GM19467 (cell line): ENCODE data around the gene AIFM3.
"Not testable (repeated sequence)": the region's sequence is repeated elsewhere in the genome, so short reads cannot be mapped to it uniquely, and the experiment has no call there.

Experiments used
- ATAC-seq: cut with Tn5 transposase; IDR thresholded peaks from one replicate; pipeline ENCODE4 v1.9.1; 2021; ENCODE audit warnings: mild to moderate bottlenecking, moderate library complexity; ENCODE audit not compliant: unreplicated experiment

AIFM3 gene

DNA sequence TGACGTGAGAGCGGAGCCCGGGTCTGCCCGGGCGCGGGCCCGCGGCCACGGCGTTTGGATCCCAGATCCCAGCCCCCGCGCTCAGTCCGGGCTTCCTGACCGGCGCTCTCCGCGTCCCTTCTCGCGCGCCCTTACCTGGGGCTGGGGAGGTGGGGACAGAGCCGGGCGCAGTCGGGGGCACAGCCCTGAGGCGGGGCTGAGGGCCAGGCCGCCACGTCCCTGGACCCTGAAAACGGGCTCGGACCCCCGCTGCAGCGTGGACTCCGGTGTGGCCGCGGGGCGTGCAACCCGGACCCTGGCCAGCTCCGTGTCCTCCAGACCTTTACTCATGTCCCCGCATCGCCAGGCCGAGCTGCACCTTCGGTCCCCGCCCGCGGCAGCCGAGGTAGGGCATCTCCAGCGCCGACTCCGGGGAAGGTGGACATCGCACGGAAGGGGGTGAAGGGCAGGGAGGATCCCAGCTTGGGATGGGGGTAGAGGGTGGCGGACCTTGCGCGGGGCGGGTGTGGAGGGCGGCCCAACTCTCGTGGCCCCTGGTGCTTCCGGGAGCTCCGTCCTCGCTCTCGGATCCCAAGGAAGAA lies 9.9 kb upstream of the AIFM3 start:
- no peak for ATAC-seq

- no peak for ATAC-seq
These were observed 9.2 kb upstream of the AIFM3 start for GRCh38 chr22:20957683-20958431.

GRCh38 chr22:20959578-20960461 lies 7.2 kb upstream of the AIFM3 start:
- ATAC-seq: no peak

DNA sequence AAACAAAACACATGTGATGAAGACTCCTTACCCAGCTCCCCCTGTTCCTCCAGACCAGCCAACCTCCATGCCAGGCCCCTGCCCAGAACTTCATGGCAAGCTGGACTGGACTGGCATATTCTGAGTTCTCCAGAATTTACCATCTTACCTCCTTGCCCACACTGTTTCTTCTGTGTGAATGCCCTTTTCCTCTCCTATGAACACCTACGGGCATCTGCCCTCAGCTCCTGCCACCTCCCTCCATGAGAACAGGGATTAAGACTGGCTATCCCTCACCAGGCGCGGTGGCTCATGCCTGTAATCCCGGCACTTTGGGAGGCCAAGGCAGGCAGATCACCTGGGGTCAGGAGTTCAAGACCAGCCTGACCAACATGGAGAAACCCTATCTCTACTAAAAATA lies 6.4 kb upstream of the AIFM3 start:
- no peak for ATAC-seq

DNA sequence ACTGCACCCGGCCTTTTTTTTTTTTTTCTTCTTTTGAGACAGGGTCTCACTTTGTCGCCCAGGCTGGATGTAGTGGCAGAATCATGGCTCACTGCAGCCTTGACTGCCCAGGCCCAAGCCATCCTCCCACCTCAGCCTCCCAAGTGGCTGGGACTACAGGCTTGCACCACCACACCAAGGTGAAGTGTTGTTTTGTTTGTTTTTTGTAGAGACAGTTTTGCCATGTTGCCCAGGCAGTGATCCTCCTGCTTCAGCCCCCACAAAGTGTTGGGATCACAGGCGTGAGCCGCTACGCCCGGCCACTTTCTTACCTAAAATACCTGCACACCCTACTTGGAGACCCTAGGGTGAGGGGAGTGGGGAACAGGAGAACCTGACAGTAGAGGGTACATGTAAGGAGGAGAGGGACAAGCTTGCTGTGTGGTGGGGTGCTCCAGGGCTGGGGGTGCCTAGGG lies 4.5 kb upstream of the AIFM3 start:
- ATAC-seq: no peak

GRCh38 chr22:20963201-20964052 lies 3.6 kb upstream of the AIFM3 start:
- ATAC-seq: no peak

DNA sequence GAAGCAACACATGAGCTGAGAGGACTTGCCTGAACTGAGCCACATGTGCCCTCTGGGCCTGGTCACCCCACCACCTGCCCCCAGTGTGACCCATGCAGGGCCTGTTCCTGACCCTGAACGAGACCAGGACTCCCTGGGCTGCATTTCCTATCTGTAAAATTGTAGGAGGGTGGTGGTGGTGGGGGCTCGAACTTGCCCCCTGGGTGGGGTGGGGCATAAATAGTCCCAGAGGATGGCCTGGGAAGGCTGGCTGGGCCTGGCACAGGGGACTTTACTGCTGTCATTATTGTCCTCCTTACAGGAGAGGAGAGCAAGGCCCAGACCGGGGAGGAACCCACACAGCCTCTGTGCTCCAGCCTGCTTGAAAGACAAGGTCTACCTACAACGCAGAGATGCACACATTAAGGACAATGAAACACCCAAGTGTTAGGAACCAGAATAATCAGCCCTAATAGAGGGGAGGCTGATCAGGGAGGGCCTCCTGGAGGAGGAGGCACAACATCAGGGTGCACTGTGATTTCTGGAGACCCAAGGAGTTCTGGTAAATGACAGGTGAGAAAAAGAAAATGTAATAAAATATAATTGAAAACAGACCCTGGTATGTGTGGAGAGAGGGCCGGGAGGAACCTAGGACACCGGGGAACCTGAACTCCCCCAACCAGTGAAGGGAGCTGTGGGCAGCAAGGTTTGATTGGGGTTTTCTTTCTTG lies 2.8 kb upstream of the AIFM3 start:
- no peak for ATAC-seq

- ATAC-seq: no peak
These were observed 2.3 kb upstream of the AIFM3 start for GRCh38 chr22:20964799-20965103.

GRCh38 chr22:20965104-20965887 lies 1.8 kb upstream of the AIFM3 start:
- ATAC-seq: no peak

DNA sequence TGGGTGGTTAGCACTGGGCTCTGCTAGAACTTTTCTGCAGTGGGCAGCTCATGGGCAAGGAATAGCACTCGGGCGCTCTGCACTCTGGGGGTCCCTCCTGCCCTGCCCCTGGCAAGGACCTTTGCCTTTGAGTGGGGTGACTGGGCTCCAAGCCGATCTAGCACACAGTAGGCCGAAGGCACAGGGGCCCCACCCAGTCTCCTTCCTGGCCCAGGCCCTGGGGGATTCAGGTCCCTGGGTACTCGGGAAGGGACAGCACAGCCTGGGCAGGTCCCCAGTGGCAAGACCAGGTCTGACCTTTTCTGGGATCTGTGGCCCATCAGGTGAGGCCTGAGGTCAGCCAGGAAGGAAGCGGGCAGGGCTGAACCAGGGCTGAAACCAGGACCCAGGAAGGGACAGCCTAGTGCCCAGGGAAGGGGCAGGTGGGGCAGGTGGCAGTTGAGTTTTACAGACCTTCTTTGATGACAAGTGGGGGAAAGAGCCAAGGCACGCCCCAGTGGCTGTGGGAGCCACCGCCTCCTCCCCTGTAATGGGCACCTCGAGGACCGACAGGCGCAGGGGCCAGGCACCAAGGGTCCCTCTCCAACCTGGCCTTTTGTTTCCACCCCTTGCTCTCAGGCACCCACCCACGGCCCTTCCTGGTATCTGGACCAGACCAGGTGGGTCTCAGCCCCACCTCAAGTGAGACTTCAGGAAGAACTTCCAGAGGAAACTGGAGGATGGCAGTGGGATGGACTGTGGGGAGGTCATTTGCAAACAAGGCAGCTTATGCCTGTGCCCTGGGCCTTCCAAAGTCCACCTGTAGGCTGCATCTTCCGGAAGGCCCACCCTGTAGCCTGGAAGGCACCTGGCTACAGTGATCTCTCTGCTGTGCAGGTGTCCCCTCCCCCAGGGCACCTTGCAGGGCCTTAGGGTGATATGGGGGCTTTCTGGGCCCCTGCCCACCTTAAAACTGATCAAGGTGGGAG lies 883 bp upstream of the AIFM3 start:
- no peak for ATAC-seq

GRCh38 chr22:20967697-20968211 lies 699 bp downstream of the AIFM3 start:
- no peak for ATAC-seq

DNA sequence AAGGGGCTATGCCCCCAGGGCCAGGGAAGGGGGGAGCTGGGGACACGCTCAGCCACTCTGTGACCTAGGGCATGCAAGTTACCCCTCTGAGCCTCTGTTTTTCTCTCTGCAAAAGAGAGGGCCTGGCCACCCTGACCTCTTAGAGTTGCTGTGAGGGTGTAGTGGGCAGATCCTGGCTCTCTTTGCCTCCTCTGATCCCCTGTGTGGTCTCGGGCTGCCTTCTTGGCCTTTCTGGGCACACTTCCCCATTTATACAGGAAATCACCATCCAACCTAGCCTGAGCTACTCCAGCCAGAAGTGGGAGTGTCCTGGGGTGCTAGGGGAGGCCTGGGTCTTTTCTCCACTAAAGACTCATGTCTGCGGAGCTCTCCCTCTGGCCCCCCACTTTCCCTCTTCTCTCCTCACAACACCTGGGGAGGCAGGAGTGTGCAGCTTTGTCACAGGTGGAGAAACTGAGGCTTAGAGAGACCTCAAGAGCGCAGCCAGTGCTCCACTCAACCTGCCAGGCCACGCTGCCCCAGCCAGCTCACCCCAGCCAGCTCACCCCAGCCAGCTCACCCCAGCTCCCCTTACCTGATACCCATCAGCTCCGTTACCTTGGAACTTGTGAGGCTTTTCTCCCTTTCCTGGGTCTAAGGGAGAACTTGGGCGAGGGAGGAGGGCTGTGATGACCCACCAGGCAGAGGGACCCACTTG lies 1.4 kb downstream of the AIFM3 start:
- no peak for ATAC-seq

- no peak for ATAC-seq
These were observed 4.0 kb downstream of the AIFM3 start for GRCh38 chr22:20970939-20971657.

GRCh38 chr22:20972014-20972694 lies 5.1 kb downstream of the AIFM3 start:
- ATAC-seq: not testable (repeated sequence)

- ATAC-seq: no peak
These were observed 6.0 kb downstream of the AIFM3 start for GRCh38 chr22:20972933-20973577.
